GM12872 (cell line): ENCODE data around the gene ESR1.

Experiments used
- TF ChIP-seq, protein P1 (sequence below): IDR thresholded peaks from 3 replicates; pipeline ENCODE4 v1.5.1; 2011; ENCODE audit warnings: low read depth, mild to moderate bottlenecking, low read length, moderate library complexity; ENCODE audit not compliant: insufficient read depth

The ESR1 gene

GRCh38 chr6:151772446-151772845 lies 35.0 kb upstream of the ESR1 start:
- TF ChIP-seq, protein P1, sequence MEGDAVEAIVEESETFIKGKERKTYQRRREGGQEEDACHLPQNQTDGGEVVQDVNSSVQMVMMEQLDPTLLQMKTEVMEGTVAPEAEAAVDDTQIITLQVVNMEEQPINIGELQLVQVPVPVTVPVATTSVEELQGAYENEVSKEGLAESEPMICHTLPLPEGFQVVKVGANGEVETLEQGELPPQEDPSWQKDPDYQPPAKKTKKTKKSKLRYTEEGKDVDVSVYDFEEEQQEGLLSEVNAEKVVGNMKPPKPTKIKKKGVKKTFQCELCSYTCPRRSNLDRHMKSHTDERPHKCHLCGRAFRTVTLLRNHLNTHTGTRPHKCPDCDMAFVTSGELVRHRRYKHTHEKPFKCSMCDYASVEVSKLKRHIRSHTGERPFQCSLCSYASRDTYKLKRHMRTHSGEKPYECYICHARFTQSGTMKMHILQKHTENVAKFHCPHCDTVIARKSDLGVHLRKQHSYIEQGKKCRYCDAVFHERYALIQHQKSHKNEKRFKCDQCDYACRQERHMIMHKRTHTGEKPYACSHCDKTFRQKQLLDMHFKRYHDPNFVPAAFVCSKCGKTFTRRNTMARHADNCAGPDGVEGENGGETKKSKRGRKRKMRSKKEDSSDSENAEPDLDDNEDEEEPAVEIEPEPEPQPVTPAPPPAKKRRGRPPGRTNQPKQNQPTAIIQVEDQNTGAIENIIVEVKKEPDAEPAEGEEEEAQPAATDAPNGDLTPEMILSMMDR: no peak

- TF ChIP-seq, protein P1: no peak
Observed at GRCh38 chr6:151773382-151773781, 34.1 kb upstream of the ESR1 start.

GRCh38 chr6:151782560-151782959 lies 24.9 kb upstream of the ESR1 start:
- TF ChIP-seq, protein P1: no peak

DNA sequence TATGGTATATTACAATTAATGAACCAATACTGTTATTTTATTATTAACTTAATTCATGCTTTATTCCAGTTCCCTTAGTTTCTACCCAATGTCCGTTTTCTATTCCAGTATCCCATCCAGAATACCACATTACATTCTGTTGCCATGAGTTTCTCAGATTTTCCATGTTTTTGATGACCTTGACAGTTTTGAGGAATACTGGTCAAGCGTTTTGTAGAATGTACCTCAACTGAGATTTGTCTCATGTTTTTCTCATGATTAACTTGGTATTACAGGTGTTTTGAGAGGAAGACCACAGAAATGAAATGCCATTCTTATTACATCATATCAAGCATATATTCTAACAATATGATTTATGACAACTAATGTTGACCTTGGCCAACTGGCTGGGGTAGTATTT lies 23.8 kb upstream of the ESR1 start:
- TF ChIP-seq, protein P1: no peak

DNA sequence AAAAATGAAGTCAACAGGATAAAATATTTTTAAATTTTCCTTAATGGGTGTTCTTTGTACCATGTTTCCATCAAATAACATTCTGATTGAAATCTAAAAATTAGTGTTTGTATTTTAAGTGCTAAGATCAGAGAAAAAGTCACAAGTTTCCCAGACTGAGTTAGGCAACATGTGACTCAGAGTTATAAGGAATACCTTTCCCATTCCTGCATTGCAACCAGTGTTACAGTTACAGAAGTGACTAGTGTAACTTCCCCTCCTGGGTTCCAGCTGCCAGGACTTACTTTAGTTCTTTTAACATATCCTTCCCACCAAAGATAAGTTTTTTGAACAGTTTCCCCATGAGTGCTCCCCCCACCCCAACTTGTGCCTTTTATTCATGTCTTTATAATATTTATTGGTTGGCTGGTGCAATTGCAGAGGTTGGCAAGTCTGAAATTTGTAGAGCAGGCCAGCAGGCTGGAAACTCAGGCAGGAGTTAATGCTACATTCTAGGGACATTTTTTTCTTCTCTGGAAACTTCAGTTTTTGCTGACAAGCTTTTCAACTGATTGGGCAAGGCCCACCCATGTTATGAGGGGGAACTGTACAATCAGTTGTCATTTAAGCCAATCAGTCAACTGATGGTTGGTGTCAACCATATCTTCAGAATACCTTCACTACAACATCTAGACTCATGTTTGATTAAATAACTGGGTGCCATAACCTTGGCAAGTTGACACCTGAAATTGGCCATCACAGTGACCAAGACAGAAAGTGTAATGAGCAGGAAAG lies 22.9 kb upstream of the ESR1 start:
- TF ChIP-seq, protein P1: no peak

DNA sequence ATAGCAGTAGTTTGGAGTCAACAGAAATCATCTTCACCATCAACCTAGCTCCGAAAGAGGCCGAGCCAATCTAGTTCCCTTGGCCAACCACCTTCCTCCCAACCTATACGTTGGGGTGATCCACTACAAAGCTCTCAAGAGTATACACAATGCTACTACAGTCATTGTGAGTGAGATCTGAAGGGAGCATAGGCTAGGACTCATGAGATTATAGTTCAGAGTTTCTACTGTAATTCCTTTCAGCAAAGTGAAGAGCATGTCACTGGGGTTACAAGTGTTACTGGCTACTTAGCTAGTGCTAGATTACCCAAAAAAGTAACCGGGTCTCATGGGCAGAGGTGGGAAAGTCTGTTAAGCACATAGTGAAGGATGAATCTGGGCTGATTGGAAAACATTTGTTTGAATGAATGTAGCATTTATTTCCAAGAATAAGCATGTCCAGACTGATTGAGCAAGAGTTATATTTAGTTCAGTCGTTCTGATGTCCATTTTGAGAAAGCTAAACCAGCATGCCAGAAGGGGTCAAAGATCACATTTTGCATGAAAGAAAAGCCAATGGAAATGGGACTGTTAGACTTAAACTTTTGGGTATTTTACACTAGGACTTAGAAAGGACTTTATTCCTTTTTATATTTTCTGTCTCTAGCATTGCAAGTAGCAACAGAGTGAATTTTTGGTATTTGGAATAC lies 10.5 kb upstream of the ESR1 start:
- TF ChIP-seq, protein P1: no peak

DNA sequence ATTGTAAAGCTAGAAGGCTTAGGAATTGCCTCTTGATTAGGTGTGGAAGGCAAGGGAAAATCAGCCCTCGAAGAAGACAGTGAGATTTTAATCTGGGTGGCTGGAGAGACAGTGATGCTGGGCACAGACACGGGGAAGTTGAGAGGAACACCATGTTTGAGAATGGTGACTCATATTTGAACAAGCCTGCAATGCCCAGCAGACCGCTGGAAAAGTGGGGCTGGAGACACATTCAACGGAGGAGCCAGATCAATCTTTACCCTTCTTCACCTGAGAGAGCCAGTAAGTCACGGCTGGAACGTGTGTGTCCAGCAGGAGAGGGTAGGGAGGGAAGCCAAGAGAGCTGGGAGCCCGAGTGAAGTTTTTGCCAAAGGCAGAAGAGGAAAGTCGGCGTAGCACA lies 3.7 kb upstream of the ESR1 start:
- TF ChIP-seq, protein P1: no peak
